ENCODE results near the gene CRIP1. TPM values are rescaled to one million over a fixed set of nuclear protein-coding genes. Genes with fewer than 3 reads are reported as not detected.
A peak's percentile ranks its signal among the peaks of the same experiment; 100 is the strongest.

Gene CRIP1
- total RNA-seq, 1 donor from 2014 or later = 112 TPM

DNA sequence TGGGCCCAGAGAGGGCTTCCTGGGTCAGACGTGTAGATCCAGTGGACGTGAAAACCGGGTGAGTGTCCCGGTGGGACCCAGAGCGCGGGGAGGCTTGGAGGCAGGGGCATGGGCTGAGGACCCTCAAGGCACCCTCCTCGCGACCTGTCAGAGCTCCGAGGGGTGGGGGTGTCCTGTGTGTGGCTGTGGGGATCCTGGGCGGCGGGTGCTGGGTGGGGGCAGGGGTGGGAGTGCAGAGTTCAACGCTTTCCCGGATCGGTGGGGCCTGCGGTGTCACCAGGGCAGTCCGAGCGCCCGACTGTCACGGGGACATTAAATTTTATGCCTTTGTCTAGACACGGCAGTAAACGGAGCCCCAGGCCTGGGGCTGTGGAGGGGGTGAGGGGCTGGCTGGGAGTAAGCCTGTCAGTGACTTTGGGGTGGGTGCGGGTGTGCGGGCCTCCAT is 40.7 kb downstream of the CRIP1 start:
- no peak for ATAC-seq (ENCODE audit: low read depth)
- H3K4me3 Mint-ChIP-seq = peak overlapping the region; percentile 68
- peaks cover 4% of the 10 kb centered on the region for H3K27me3 Mint-ChIP-seq
- no peaks in the 10 kb centered on the region for H3K9me3 Mint-ChIP-seq
- peaks cover 38% of the 10 kb centered on the region for H3K4me1 Mint-ChIP-seq
- H3K36me3 Mint-ChIP-seq (ENCODE audit: low read depth) = no peaks in the 10 kb centered on the region
- POLR2A ChIA-PET = interaction anchor here (1.7 kb wide), 1 partner anchor 507 kb away, joined by 4 read pairs; the partner anchor contains the start of gene CDCA4
- TF ChIP-seq, protein P1, sequence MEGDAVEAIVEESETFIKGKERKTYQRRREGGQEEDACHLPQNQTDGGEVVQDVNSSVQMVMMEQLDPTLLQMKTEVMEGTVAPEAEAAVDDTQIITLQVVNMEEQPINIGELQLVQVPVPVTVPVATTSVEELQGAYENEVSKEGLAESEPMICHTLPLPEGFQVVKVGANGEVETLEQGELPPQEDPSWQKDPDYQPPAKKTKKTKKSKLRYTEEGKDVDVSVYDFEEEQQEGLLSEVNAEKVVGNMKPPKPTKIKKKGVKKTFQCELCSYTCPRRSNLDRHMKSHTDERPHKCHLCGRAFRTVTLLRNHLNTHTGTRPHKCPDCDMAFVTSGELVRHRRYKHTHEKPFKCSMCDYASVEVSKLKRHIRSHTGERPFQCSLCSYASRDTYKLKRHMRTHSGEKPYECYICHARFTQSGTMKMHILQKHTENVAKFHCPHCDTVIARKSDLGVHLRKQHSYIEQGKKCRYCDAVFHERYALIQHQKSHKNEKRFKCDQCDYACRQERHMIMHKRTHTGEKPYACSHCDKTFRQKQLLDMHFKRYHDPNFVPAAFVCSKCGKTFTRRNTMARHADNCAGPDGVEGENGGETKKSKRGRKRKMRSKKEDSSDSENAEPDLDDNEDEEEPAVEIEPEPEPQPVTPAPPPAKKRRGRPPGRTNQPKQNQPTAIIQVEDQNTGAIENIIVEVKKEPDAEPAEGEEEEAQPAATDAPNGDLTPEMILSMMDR (IDR thresholded peaks at IDR 0.05) = no peak
- intact Hi-C loops (cut with micrococcal nuclease) = no loop called here
- DNase-seq = no peak
- no peak overlapping the region for H3K27ac Mint-ChIP-seq
- CTCF ChIA-PET = no interaction called here

DNA sequence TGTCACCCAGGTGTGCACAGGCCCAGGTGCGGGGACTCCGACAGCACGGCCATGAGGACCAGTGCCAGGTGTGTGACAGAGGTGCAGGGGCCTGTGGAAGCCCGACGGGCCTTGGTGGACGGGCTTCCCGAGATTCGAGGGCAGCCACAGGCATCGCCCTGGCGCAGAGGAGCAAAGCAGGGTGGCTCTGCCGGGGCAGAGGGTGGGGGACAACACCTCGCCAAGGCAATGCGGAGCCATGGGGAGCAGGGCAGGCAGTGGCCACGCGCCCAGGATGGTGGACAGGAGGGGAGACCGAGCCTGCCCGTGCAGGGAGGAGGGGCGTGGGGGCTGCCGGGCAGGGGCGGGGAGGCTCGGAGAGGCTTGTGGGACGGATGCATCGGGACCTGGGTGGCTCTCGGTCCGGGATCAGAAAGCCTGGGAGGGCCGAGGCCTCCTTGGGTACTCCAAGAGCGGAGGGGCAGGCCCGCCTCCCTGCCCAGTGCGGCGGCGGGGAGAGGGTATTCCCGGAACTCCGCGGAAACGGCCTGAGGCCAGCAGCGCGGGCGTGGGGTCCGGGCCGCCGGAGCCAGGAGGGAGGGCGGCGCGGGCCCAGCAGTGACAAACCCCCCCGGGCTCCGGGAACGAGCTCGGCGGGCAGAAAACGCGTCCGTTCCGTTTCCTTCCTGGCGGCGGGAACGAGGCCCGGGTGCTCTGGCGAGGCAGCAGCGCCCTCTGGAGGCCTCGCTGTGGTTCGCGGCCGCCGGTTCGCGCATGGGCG is 41.3 kb downstream of the CRIP1 start:
- ChIA-PET CTCF (interaction anchor here (0.6 to 1.6 kb wide), 7 partner anchors 38 to 328 kb away, joined by 3 to 15 read pairs (median 4); no protein-coding TSS in a partner anchor), POLR2A (interaction anchor here (0.6 to 1.7 kb wide), 3 partner anchors 119 to 507 kb away, joined by 3 to 4 read pairs (median 3); partner anchors contain the start of gene CDCA4)
- TF ChIP-seq, protein P1 (IDR thresholded peaks at IDR 0.05) = no peak
- Mint-ChIP-seq H3K27me3 (peaks cover 4% of the 10 kb centered on the region), H3K27ac (no peak overlapping the region), H3K4me3 (peak overlapping the region; percentile 68), H3K9me3 (no peaks in the 10 kb centered on the region), H3K4me1 (peaks cover 44% of the 10 kb centered on the region), H3K36me3 (ENCODE audit: low read depth) (no peaks in the 10 kb centered on the region)
- ATAC-seq (ENCODE audit: low read depth) (peak; percentile 47), DNase-seq (peak; percentile 82)
- intact Hi-C loops (cut with micrococcal nuclease) = loop anchor here (1.0 kb wide), 5 partner anchors 38 to 438 kb away; no protein-coding TSS in a partner anchor

DNA sequence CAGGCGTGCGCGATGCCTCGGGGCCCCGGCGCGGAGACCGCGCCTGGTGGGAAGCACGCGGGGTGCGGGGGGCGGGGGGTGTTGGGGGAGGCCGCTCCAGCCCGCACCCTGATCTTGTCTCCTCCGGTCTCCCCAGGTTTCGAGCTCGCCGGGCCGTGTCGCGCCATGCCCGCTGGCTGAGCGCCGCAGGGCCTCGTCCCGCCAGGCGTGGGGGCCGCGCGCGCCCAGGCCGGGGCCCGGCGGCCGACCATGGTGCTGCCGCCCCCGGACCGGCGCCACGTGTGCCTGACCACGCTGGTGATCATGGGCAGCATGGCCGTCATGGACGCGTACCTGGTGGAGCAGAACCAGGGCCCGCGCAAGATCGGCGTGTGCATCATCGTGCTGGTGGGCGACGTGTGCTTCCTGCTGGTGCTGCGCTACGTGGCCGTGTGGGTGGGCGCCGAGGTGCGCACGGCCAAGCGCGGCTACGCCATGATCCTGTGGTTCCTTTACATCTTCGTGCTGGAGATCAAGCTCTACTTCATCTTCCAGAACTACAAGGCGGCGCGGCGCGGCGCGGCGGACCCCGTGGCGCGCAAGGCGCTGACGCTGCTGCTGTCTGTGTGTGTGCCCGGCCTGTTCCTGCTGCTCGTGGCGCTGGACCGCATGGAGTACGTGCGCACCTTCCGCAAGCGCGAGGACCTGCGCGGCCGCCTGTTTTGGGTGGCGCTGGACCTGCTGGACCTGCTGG is 42.1 kb downstream of the CRIP1 start:
- no peak for ATAC-seq (ENCODE audit: low read depth)

DNA sequence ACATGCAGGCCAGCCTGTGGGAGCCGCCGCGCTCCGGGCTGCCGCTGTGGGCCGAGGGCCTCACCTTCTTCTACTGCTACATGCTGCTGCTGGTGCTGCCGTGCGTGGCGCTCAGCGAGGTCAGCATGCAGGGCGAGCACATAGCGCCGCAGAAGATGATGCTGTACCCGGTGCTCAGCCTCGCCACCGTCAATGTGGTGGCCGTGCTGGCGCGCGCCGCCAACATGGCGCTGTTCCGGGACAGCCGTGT is 42.6 kb downstream of the CRIP1 start:
- Mint-ChIP-seq H3K27me3 (peaks cover 4% of the 10 kb centered on the region), H3K9me3 (no peaks in the 10 kb centered on the region), H3K36me3 (ENCODE audit: low read depth) (no peaks in the 10 kb centered on the region), H3K4me3 (peak overlapping the region; percentile 83), H3K27ac (no peak overlapping the region), H3K4me1 (peaks cover 56% of the 10 kb centered on the region)
- ChIA-PET CTCF (interaction anchor here (1.6 kb wide), 1 partner anchor 48 kb away, joined by 5 read pairs; no protein-coding TSS in a partner anchor), POLR2A (no interaction called here)
- intact Hi-C loops (cut with micrococcal nuclease) = no loop called here
- DNase-seq (no peak), ATAC-seq (ENCODE audit: low read depth) (no peak)
- TF ChIP-seq, protein P1 (IDR thresholded peaks at IDR 0.05) = no peak

More for the DNA sequence above, 42.1 kb downstream of the CRIP1 start:
- Mint-ChIP-seq H3K4me3 (peak overlapping the region; percentile 83), H3K27ac (no peak overlapping the region), H3K27me3 (peaks cover 4% of the 10 kb centered on the region), H3K36me3 (ENCODE audit: low read depth) (no peaks in the 10 kb centered on the region), H3K9me3 (no peaks in the 10 kb centered on the region), H3K4me1 (peaks cover 52% of the 10 kb centered on the region)
- intact Hi-C loops (cut with micrococcal nuclease) = loop anchor here (1.0 kb wide), 5 partner anchors 38 to 438 kb away; no protein-coding TSS in a partner anchor
- DNase-seq = no peak
- ChIA-PET POLR2A (interaction anchor here (1.3 to 1.7 kb wide), 2 partner anchors 158 to 508 kb away, joined by 3 to 4 read pairs; partner anchors contain the start of gene CDCA4), CTCF (interaction anchor here (0.6 to 1.6 kb wide), 6 partner anchors 39 to 328 kb away, joined by 3 to 15 read pairs (median 4); no protein-coding TSS in a partner anchor)
- TF ChIP-seq, protein P1 (IDR thresholded peaks at IDR 0.05) = no peak
